Right atrium auricular region (tissue), 2 donors: ENCODE results near the gene ITGB7. TPM values are rescaled to one million over a fixed set of nuclear protein-coding genes. Genes with fewer than 3 reads are reported as not detected.
A peak's percentile ranks its signal among the peaks of the same experiment; 100 is the strongest.

Experiments
- DNase-seq: peaks from one replicate; pipeline ENCODE4 v3.0.0-alpha.2; 2019; ENCODE audit warnings: low spot score
- H3K27ac ChIP-seq, 2 donors: fragments of 200-600 bp; sonication (generic); 1 replicate in 1 of 2; 2 replicates in 1 of 2; pipeline ENCODE4 v1.5.1; 2016 to 2019
- H3K27me3 ChIP-seq, 2 donors: fragments of 200-600 bp; sonication (generic); one replicate each; pipeline versions ENCODE4 v1.5.1 to v1.6.0; 2017 to 2019
- H3K36me3 ChIP-seq: fragments of 200-600 bp; sonication (generic); one replicate; pipeline ENCODE4 v1.5.1; 2016
- H3K4me1 ChIP-seq, 2 donors: fragments of 200-600 bp; sonication (generic); one replicate each; pipeline versions ENCODE4 v1.5.1 to v1.6.0; 2017 to 2019
- H3K4me3 ChIP-seq, 2 donors: fragments of 200-600 bp; sonication (generic); 1 replicate in 1 of 2; 2 replicates in 1 of 2; pipeline ENCODE4 v1.5.1; 2017 to 2019; ENCODE audit warnings: mild to moderate bottlenecking in 1 of 2, moderate library complexity in 1 of 2
- H3K9me3 ChIP-seq, 2 donors: fragments of 200-600 bp; sonication (generic); one replicate each; pipeline ENCODE4 v1.5.1; 2019
- total RNA-seq, 2 donors: library from RNA; depleted of rRNA; stranded (reverse); fragments of >200 nt; gene quantifications; one replicate each; pipeline ENCODE4 v1.1.0, GENCODE V29; 2016
- TF ChIP-seq, protein P1 (sequence below), 2 donors: fragments of 200-600 bp; sonication (generic); IDR thresholded peaks; one replicate each; pipeline ENCODE4 v1.5.1; 2019; ENCODE audit warnings: antibody characterized with exemption in 2 of 2

The ITGB7 gene
- total RNA-seq, 2 donors from 2014 or later: 0.47 TPM; not detected in 1

DNA sequence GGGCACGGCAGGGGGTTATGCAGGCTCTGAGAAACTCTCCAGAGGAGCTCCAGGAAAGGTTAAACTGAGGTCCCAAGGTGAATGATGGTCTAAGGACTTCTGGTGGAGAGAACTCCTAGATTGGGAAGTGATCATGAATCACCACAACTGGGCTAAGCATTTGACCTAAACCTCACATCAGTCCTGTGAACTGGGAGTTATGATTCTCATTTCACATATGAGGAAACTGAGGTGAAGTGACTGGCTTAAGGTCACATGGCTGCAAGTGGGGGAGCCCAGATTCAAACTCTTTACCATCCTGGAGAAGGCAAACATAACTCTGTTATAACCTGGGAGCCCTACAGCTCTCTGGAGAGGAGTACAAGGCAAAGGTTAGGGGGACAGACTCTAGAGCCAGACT, 20.8 kb upstream of the ITGB7 start:
- TF ChIP-seq, protein P1, sequence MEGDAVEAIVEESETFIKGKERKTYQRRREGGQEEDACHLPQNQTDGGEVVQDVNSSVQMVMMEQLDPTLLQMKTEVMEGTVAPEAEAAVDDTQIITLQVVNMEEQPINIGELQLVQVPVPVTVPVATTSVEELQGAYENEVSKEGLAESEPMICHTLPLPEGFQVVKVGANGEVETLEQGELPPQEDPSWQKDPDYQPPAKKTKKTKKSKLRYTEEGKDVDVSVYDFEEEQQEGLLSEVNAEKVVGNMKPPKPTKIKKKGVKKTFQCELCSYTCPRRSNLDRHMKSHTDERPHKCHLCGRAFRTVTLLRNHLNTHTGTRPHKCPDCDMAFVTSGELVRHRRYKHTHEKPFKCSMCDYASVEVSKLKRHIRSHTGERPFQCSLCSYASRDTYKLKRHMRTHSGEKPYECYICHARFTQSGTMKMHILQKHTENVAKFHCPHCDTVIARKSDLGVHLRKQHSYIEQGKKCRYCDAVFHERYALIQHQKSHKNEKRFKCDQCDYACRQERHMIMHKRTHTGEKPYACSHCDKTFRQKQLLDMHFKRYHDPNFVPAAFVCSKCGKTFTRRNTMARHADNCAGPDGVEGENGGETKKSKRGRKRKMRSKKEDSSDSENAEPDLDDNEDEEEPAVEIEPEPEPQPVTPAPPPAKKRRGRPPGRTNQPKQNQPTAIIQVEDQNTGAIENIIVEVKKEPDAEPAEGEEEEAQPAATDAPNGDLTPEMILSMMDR (IDR thresholded peaks at IDR 0.05): no peak
- no peak overlapping the region for H3K27ac ChIP-seq
- H3K36me3 ChIP-seq: no peaks in the 10 kb centered on the region
- no peak overlapping the region for H3K4me3 ChIP-seq
- DNase-seq: no peak
- no peaks in the 10 kb centered on the region for H3K9me3 ChIP-seq
- H3K27me3 ChIP-seq: no peaks in the 10 kb centered on the region
- H3K4me1 ChIP-seq: peaks cover 0 to 48% of the 10 kb centered on the region in 2 donors

DNA sequence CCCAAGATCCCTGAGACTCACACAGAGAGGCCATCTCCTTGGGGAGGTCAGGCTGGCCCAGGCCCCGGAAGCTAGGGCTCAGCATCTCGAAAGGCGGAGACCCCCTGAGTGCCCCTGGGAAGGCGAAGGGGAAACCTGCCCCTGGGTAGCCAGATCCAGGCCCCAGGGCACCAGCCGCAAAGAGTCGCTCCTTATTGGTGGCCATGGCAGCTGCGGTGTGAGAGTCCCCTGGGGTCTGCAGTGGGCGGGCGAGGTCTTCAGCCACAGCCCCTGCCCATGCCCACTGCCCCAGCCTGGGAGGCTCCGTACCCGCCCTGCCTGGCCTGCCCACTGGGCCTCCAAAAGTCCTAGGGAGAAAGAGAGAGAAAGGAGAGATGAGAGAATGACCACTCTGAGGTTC, 20.3 kb upstream of the ITGB7 start:
- no peaks in the 10 kb centered on the region for H3K9me3 ChIP-seq
- H3K36me3 ChIP-seq: no peaks in the 10 kb centered on the region
- peaks cover 0 to 48% of the 10 kb centered on the region in 2 donors for H3K4me1 ChIP-seq
- TF ChIP-seq, protein P1 (IDR thresholded peaks at IDR 0.05): no peak
- no peak overlapping the region for H3K4me3 ChIP-seq
- no peak overlapping the region for H3K27ac ChIP-seq
- H3K27me3 ChIP-seq: no peaks in the 10 kb centered on the region
- no peak for DNase-seq

DNA sequence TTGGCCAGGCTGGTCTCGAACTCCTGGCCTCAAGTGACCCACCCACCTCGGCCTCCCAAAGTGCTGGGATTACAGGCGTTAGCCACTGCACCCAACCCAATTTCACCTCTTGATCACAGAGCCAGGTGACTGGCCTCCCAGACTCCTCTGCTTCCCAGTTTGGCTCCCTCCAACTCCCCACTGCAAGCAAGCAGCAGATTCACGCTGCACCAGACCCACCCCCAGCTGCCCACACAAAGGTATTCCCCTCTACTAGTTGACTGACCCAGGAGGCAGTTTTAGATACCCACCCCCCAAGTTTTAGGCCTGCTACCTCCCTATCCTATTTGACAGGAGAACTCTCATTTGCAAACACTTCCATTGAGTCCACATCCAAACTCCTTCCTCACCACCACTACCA, 19.8 kb upstream of the ITGB7 start:
- no peaks in the 10 kb centered on the region for H3K27me3 ChIP-seq
- no peak for DNase-seq
- no peak overlapping the region for H3K4me3 ChIP-seq
- H3K9me3 ChIP-seq: no peaks in the 10 kb centered on the region
- no peak overlapping the region for H3K27ac ChIP-seq
- no peaks in the 10 kb centered on the region for H3K36me3 ChIP-seq
- peaks cover 0 to 50% of the 10 kb centered on the region in 2 donors for H3K4me1 ChIP-seq
- TF ChIP-seq, protein P1 (IDR thresholded peaks at IDR 0.05): no peak

DNA sequence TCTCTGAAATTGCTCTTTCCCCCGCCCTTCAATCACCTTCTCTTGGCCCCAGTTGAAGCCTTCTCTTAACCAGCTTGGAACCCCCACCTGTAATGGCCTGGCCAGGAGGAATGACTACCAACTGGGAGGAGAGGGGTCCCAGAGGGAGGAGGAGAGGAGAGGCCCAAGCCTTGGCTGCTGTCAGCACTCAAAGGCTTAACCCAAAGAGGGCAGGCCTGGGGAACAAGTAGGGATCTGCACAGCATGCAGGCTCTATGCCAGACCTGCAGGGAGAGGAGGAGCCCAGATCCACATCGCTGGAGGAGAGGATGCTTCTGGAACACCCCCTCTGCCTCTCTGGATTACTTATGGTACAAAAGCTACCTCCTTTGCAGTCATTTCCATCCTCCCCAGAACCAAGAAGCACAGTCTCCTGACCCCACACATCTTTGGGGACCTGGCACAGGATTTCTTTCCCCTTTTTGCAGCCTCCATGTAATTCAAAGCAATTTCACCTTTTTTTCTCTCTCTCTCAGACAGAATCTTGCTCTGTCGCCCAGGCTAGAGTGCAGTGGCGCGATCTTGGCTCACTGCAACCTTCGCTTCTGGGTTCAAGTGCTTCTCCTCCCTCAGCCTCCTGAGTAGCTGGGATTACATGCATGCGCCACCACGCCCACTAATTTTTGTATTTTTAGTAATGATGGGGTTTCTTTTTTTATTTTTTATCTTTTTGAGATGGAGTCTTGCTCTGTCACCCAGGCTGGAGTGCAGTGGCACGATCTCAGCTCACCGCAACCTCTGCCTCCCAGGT, 18.8 kb upstream of the ITGB7 start:
- Histone ChIP-seq H3K27me3 (no peaks in the 10 kb centered on the region), H3K4me3 (no peak overlapping the region), H3K9me3 (no peaks in the 10 kb centered on the region), H3K4me1 (peaks cover 0 to 41% of the 10 kb centered on the region in 2 donors), H3K27ac (no peak overlapping the region), H3K36me3 (no peaks in the 10 kb centered on the region)
- no peak for DNase-seq
- TF ChIP-seq, protein P1 (IDR thresholded peaks at IDR 0.05): no peak

DNA sequence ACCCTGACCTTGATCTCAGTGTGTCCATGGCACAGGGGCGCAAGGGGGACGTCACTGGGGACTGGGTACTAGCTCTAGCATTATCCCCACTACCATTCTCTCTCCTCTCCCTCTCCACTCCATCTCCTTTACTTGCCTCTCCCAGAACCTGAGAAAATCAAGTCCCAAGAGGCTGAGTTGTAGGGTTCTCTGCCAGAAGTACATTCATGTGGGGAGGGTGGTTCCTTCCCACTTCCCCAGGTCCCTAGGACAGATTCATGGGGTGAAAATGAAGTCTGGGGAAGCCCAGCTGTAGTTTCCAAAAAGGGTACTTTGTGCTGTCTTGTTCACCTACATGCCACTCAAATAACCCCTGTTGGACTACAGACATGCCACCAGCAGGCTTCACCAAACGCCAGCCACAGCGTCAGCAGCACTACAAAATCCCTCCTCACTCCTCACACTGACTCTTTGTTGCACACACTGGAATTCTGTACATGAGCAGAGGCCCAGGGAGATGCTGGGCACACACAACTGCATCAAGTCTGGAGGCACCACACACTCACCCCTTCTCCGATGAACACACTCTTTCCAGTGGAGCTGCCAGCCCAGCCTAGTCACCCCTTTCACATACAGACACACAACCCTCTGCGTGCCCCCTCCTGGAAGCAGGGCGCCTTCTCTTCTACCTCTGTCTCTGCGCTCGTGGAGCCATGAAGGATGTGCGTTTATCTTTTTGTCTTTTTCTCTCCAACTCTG, 18.0 kb upstream of the ITGB7 start:
- Histone ChIP-seq H3K36me3 (no peaks in the 10 kb centered on the region), H3K27ac (peak overlapping the region in 1 of 2 donors; percentile 96), H3K9me3 (no peaks in the 10 kb centered on the region), H3K27me3 (no peaks in the 10 kb centered on the region), H3K4me1 (peaks cover 0 to 33% of the 10 kb centered on the region in 2 donors), H3K4me3 (no peak overlapping the region)
- TF ChIP-seq, protein P1 (IDR thresholded peaks at IDR 0.05): no peak
- DNase-seq: no peak
